ENCODE data around the gene EAPP.
"Not testable (repeated sequence)": the region's sequence is repeated elsewhere in the genome, so short reads cannot be mapped to it uniquely, and the experiment has no call there.

The EAPP gene

DNA sequence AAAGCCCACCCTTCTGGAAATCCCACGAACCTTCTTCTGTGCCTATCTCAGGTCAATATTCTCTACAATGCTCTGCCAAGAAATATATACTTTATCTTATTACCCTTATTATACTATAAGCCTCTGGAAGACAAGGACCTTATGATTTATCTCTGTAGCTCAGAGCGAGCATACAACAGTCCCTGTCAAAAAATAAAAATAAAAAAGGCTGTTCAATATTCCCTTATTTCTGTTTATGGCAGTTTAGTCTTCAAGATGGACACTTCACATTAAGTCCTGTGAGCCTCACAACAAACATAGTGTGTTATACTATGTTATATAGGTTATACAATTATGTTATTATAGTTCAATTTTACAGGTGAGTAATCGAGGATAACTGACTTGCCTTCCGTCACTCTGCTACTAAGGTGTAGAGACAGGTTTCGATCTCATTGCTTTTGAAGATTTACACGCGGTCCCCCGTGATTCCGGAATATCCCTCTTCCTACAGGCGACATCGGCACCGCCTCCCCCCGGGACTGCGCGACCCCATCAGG is 562 bp downstream of the EAPP start:
- DNase-seq (ENCODE audit: low read depth in 4 of 4, low spot score in 1 of 4): no peak

DNA sequence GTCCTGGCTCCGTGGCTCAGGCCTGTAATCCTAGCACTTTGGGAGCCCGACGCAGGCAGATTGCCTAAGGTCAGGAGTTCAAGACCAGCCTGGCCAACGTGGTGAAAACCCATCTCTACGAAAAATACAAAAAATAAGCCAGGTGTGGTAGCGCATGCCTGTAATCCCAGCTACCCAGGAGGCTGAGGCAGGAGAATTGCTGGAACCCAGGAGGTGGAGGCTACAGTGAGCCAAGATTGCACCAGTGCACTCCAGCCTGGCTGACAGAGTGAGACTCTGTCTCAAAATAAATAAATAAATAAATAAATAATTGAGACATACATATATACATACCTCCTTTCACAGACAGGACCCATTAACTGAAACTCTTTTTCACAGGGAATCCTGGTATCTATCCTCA is 1.4 kb downstream of the EAPP start:
- not testable (repeated sequence) for DNase-seq (ENCODE audit: low read depth in 4 of 4, low spot score in 1 of 4)

DNA sequence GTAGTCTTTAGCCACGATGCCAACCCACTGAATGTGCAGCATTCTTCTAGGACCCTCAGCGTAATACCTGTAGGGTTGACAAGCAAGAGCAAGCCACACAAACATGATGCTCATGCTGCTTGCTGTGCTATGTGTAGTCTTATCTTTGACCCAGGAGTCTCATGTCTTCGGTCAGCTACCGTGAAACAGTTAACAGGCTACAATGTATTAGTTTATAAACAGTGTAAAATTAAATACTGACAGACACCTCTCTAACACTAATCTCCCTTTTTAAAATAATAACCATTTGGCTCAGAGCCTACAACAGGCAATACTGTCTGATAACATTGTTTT is 1.9 kb downstream of the EAPP start:
- DNase-seq (ENCODE audit: low read depth in 4 of 4, low spot score in 1 of 4): no peak

DNA sequence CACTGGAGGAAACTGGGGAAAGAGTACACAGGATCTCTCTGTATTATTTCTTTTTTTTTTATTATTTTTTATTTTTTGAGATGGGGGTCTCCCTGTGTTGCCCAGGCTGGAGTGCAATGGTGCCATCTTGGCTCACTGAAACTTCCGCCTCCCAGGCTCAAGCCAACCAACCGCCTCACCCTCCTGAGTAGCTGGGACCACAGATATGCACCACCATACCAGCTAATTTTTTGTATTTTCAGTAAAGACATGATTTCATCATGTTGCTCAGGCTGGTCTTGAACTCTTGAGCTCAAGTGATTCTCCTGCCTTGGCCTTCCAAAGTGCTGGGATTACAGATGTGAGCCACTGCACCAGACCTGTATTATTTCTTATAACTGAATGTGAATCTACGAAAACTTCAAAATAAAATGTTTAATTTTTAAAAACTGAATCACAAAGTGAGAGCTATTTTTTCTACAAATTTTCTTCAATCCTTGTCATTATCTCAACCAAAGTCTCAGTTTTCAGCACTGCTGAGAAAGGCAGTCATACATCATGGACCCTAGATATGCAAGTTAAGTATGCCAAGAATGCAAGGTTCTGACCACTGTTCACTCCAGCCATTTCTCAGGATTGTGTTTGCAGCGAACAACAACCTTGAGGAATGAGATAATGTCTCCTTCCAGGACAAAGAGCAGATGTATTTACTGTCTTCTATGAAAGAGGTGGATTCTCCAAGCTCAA is 2.4 kb downstream of the EAPP start:
- no peak for DNase-seq (ENCODE audit: low read depth in 4 of 4, low spot score in 1 of 4)

DNA sequence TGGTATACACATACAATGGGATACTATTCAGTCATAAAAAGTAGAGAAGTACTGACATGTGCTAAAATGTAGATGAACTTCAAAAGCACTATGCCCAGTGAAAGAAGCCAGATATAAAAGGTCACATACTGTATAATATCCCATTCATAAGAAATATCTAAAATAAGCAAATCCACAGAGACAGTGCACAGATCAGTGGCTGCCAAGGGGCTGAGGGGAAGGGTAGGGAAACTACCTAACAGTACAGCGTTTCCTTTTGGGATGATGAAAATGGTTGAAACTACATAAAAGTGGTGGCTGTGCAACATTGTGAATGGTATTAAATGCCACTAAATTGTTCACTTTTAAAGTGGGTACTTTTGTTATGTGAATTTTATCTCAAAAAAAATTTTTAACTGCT is 11.9 kb downstream of the EAPP start:
- no peak for DNase-seq (ENCODE audit: low read depth in 4 of 4, low spot score in 1 of 4)

DNA sequence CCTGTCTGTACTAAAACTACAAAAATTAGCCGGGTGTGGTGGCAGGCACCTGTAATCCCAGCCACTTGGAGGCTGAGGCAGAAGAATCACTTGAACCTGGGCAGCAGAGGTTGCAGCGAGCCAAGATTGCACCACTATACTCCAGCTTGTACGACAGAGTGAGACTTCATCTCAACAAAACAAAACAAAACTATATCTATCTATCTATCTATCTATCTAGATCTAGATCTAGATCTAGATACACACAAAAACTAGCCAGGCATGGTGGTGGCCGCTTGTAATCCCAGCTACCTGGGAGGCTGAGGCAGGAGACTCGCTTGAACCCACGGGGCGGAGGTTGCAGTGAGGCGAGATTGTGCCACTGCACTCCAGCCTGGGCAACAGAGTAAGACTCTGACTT is 15.3 kb downstream of the EAPP start:
- not testable (repeated sequence) for DNase-seq (ENCODE audit: low read depth in 4 of 4, low spot score in 1 of 4)

DNA sequence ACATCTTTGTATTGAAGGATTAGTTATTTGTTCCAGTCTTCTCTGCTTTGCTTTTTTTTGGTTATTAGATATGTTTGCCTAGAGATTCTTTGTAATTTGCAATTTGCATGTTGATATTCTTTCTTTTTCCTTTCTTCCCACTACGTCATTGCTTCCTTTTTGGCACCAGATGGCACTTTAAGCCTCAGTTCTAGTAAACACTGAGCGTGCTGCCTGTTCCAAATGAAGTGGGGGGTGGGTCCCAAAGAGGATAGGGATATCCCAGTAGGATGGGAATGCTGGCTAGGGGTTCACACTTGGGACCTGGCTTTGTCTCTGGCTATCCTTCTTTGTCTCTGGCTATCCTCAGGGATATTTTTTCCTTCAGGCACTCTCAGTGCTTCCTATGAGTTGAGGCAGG is 17.0 kb downstream of the EAPP start:
- no peak for DNase-seq (ENCODE audit: low read depth in 4 of 4, low spot score in 1 of 4)

DNA sequence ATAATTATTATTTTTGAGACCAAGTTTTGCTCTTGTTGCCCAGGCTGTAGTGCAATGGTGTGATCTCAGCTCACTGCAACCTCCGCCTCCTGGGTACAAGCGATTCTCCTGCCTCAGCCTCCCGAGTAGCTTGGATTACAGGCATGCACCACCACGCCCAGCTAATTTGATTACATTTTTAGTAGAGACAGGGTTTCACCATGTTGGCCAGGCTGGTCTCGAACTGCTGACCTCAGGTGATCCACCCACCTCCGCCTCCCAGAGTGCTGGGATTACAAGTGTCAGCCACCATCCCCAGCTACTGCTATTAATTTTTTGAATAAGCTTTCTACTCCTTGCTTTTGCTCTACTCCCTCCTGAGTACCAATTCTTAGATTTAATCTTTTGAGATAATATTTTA is 18.4 kb downstream of the EAPP start:
- DNase-seq (ENCODE audit: low read depth in 4 of 4, low spot score in 1 of 4): not testable (repeated sequence)

DNA sequence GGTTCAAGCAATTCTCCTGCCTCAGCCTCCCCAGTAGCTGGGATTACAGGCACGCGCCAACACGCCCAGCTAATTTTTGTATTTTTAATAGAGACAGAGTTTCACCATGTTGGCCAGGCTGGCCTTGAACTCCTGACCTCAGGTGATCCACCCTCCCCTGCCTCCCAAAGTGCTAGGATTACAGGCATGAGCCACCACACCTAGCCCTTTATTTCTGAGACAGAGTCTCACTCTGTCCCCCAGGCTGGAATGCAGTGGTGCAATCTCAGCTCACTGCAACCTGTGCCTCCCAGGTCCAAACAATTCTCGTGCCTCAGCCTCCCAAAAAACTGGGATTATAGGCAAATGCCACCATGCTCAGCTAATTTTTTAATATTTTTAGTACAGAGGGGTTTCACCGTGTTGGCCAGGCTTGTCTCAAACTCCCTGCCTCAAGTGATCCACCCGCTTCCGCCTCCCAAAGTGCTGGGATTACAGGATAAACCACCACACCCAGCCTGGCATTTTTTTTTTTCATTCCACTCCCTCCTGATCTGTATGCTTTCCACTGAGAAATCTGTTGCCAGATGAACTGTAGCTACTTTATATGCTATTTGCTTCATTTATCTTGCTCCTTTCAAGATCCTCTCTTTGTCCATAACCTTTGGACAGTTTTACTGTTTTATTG is 19.1 kb downstream of the EAPP start:
- DNase-seq (ENCODE audit: low read depth in 4 of 4, low spot score in 1 of 4): not testable (repeated sequence)

DNA sequence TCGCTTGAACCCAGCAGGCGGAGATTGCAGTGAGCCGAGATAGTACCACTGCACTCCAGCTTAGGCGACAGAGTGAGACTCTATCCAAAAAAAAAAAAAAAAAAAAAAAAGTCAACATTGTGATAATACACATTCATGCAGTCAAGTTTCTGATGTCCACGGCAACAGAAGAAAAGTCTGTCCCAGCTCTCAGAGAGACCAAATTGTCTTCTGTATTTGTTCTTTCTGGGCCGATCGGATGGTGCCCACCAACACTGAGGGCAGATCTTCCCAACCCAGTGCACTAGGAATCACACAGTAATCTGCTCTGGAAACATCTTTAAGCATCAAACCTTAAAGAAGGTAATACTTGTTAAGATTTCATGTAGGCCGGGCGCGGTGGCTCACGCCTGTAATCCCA is 31.6 kb downstream of the EAPP start:
- DNase-seq (ENCODE audit: low read depth in 4 of 4, low spot score in 1 of 4): no peak

DNA sequence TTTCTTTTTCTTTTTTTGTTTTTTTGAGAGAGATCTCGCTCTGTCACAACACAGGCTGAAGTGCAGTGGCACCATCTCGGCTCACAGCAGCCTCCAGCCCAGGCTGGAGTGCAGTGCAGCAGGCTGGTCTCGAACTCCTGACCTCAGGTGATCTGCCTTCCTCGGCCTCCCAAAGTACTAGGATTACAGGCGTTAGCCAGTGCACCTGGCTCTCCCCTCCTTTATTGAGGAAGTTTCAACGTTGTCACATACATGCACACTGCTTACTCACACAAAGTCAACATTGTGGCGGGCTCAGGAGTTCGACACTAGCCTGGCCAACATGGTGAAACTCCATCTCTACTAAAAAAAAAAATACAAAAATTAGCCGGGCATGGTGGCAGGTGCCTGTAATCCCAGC is 32.0 kb downstream of the EAPP start:
- DNase-seq (ENCODE audit: low read depth in 4 of 4, low spot score in 1 of 4): no peak

DNA sequence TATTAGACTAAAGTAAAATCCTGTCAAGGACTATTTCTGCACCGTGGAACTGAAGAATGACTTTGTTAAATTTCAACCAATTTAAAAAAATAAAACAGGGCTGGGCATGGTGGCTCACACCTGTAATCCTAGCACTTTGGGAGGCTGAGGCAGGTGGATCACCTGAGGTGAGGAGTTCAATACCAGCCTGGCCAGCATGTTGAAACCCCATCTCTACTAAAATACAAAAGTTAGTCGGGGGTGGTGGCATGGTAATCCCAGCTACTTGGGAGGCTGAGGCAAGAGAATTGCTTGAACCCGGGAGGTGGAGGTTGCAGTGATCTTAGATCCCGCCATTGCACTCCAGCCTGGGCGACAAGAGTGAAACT is 34.4 kb downstream of the EAPP start:
- DNase-seq (ENCODE audit: low read depth in 4 of 4, low spot score in 1 of 4): not testable (repeated sequence)

DNA sequence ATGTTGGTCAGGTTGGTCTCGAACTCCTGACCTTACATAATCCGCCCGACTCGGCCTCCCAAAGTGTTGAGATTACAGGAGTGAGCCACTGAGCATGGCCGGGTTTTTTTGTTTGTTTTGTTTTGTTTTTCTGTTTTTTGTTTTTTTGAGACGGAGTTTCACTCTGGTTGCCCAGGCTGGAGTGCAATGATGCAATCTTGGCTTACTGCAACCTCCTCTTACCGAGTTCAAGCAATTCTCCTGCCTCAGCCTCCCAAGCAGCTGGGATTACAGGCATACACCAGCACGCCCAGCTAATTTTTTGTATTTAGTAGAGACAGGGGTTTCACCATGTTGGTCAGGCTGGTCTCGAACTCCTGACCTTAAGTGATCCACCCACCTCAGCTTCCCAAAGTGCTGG is 35.5 kb downstream of the EAPP start:
- not testable (repeated sequence) for DNase-seq (ENCODE audit: low read depth in 4 of 4, low spot score in 1 of 4)

DNA sequence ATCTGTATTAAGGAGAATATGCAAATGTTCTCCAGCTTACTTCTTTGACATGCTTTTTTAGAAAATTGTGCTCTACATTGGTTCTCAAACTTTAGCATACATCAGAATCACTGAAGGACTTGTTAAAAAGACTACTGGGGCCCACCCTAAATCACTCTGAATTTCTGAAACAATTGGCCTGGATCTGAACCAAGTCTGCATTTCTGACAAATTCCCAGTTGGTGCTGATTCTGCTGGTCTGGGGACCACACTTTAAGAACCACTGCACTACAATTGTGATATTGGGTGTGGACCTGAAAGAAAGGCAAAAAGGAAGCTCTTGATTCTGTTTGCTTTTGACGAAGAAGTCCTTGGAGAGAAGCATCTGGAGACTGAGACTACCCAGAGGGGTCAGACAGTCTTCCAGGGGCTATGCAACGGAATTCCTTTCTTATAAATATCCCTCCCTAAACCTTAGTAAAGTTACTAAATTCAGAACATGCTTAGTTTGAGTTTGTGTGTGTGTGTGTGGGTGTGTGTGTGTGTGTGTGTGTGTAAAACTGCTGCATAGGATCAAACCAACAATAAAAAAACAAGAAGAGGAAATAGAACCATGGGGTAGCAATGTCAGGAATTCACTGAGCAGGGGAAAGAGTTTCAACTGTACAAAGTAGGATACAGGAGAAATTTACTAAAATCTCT is 36.8 kb downstream of the EAPP start:
- DNase-seq (ENCODE audit: low read depth in 4 of 4, low spot score in 1 of 4): no peak

DNA sequence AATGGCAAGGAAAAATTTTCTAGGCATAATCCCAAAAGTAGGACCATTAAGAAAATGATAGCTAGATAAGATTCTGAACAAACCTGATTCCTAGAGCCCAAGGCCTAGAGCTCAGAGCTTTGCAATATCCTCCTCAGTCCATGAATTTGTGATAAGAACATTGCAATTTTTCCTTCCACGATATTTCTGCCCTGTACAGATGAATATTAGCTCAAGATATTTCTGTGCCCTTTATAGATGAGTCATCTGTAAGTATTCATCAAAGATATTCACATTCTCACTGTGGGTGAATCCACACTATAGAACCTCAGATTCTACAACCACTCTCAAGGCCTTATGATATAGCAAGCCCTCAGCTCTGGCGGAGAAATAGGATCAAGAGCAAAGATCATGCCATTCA is 37.5 kb downstream of the EAPP start:
- DNase-seq (ENCODE audit: low read depth in 4 of 4, low spot score in 1 of 4): no peak

DNA sequence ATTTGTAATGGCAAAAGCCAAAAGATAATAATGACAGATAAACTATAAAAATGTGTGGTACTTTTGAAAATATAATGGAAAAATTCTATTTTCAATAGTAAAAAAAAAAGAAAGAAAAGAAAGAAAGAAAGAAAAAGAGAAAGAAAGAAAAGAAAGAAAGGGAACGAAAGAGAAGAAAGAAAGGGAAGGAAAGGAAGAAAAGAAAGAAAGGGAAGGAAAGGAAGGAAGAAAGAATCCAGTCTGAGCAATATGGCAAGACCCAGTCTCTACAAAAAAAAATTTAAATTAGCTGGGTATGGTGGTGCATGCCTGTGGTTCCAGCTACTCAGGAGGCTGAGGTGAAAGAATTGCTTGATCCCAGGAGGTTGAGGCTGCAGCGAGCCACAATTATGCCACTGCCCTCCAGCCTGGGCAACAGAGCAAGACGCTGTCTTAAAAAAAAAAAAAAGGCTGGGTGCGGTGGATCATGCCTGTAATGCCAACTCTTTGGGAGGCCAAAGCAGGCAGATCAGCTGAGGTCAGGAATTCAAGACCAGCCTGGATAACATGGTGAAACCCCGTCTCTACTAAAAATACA is 38.4 kb downstream of the EAPP start:
- DNase-seq (ENCODE audit: low read depth in 4 of 4, low spot score in 1 of 4): no peak

DNA sequence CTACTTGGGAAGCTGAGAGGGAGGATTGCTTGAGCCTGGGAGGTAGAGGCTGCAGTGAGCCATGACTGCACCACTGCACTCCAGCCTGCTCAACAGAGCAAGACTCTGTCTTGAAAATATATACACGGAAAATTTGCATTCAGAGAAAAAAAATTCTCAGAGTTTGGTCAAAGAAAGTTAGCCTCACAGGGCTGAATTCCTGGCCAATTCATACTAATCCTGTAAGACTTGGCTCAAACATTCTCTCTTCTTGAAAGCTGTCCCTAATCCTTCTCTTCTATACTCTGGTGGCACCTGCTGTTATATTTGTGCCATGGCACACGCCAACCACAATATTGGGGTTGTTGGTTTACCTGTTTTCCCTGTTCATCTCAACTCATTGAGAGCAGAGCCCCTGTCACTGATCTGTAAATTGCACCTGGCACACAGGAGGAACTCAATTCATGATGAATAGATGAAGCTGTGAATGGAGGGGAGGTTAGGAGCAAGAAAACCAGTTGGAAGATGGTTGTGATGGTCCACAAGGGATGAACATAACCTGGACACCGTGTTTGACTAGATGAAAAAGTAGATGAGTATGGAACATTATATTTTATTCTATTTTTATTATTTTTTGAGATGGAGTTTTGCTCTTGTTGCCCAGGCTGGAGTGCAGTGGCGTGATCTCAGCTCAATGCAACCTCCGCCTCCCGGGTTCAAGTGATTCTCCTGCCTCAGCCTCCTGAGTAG is 40.7 kb downstream of the EAPP start:
- no peak for DNase-seq (ENCODE audit: low read depth in 4 of 4, low spot score in 1 of 4)

DNA sequence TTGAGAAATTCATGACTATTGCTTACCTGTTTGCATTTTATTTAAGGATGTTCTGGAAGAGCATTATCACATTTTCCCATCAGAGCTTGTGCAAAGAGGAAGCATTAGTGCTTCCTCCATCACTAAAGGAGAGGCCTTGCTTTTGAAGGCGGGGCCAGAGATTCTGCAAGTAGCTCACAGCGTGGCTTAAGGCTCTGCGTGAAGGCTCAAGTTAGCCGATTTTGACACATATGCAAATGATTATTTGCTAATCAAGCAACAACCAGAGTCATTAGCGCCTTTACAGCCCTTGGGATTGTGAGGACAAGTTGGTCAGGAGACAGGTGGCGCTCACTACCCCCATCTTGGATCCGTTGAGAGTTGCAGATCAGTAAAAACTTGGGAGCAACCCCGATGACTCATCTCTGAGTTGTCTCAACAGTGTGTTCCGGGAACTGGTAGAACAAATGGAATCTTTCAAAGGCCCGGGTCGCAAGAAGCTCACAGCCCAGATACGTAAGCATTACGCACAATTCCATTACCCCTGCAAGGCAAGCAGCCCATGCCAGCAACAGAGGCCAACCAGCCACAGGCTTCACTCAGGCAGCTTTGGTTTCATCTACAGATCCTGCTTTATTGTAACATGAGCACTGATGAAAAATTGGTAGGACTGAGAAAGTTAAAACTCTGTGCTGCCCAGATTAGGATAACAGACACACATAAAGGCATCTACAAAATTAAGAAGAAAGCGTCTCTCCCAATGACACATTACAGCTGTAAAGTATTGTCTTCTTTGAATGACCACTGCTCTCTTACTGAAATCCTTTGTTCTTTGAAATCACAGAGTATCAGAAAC is 42.6 kb downstream of the EAPP start:
- no peak for DNase-seq (ENCODE audit: low read depth in 4 of 4, low spot score in 1 of 4)

DNA sequence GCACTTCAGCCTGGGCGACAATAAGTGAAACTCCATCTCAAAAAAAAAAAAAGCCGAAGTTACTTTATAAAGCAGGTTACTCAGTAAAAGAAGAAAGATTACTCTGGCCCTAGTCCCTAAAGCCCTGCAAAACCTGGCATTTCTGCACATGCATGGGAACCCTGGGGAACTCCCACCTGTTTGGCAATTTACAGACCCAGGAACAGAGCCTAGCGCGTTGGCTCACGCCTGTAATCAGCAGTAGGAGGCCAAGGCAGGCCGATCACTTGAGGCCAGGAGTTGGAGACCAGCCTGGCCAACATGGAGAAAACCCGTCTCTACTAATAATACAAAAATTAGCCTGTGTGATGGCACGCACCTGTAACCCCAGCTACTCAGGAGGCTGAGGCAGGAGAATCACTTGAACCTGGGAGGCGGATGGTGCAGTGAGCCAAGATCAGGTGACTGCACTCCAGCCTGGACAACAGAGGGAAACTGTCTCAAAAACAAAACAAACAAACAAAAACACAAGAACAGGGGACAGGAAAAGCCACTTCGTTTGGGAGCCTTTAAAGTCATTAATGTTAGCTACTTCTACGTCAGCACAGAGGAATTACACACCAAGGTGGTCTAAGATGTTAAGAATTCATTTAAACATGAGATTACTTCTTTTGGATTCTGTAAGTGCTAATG is 43.4 kb downstream of the EAPP start:
- DNase-seq (ENCODE audit: low read depth in 4 of 4, low spot score in 1 of 4): no peak

DNA sequence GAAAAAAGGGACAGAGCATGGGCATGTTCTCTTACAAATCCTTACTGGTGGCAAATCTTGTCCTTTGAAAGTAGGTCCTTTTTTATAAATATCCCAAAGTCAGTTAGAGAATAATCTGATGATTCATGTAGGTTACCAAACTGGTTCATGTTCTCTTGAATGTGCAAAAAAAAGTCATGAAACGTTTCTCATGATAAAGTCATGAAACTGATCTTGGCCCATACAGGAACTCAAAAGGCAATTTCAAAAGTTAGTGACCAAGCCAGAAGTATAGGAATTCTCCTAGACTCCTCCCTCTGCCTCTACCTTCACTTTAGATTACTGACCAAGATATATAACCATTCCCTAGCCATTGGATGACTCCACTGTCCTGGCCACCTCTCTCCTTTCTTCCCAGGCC is 50.2 kb downstream of the EAPP start:
- no peak for DNase-seq (ENCODE audit: low read depth in 4 of 4, low spot score in 1 of 4)
